Loucy (cell line): Measurements from ENCODE around the gene NTRK1.

Experiments used
- H2AFZ ChIP-seq: fragments of 200-600 bp; sonication (generic); 2 replicates; pipeline ENCODE4 v1.6.0; 2016; ENCODE audit warnings: antibody characterized with exemption, mild to moderate bottlenecking, low read length, moderate library complexity
- H3F3A ChIP-seq: fragments of 200-600 bp; 2 replicates; pipeline ENCODE4 v1.6.0; 2016; ENCODE audit warnings: antibody characterized with exemption, low read depth, mild to moderate bottlenecking
- H3K27me3 ChIP-seq: fragments of 200-600 bp; sonication (generic); 2 replicates; pipeline ENCODE4 v1.6.1; 2014; ENCODE audit warnings: low read length, mild to moderate bottlenecking; ENCODE audit not compliant: insufficient read depth, poor library complexity, severe bottlenecking
- H3K36me3 ChIP-seq: fragments of 200-600 bp; sonication (generic); 2 replicates; pipeline ENCODE4 v1.6.1; 2016; ENCODE audit warnings: low read length; ENCODE audit not compliant: insufficient read depth
- H3K4me1 ChIP-seq: fragments of 200-600 bp; sonication (generic); 2 replicates; pipeline ENCODE4 v1.5.1; 2014; ENCODE audit warnings: low read length, mild to moderate bottlenecking; ENCODE audit not compliant: insufficient read depth, poor library complexity, severe bottlenecking
- H3K4me2 ChIP-seq: fragments of 200-600 bp; sonication (generic); 2 replicates; pipeline ENCODE4 v1.6.0; 2014; ENCODE audit warnings: antibody characterized with exemption, low read length, low read depth, mild to moderate bottlenecking; ENCODE audit not compliant: poor library complexity, severe bottlenecking
- H3K4me3 ChIP-seq: fragments of 200-600 bp; sonication (generic); 2 replicates; pipeline ENCODE4 v1.5.1; 2014; ENCODE audit warnings: low read length, mild to moderate bottlenecking, mixed read lengths; ENCODE audit not compliant: poor library complexity, severe bottlenecking
- H3K79me2 ChIP-seq: fragments of 200-600 bp; sonication (generic); 2 replicates; pipeline ENCODE4 v1.6.1; 2014; ENCODE audit warnings: low read length; ENCODE audit not compliant: insufficient read depth
- H3K9ac ChIP-seq: fragments of 200-600 bp; sonication (generic); 2 replicates; pipeline ENCODE4 v1.6.0; 2014; ENCODE audit warnings: mild to moderate bottlenecking, low read depth, low read length, moderate library complexity; ENCODE audit not compliant: poor library complexity, severe bottlenecking
- H3K9me2 ChIP-seq: fragments of 200-600 bp; sonication (generic); replicated peaks from 2 replicates; pipeline ENCODE4 v1.6.1; 2016; ENCODE audit warnings: low read depth, low read length, mixed read lengths
- H3K9me3 ChIP-seq: fragments of 200-600 bp; sonication (generic); 2 replicates; pipeline ENCODE4 v1.6.1; 2014; ENCODE audit warnings: mild to moderate bottlenecking, antibody characterized with exemption, low read length, low read depth; ENCODE audit not compliant: insufficient read depth
- H4K20me1 ChIP-seq: fragments of 200-600 bp; sonication (generic); 2 replicates; pipeline ENCODE4 v1.6.0; 2014; ENCODE audit warnings: antibody characterized with exemption, low read length, mild to moderate bottlenecking; ENCODE audit not compliant: insufficient read depth, poor library complexity, severe bottlenecking
- EZH2phosphoT487 ChIP-seq: fragments of 200-600 bp; IDR thresholded peaks from 2 replicates; pipeline ENCODE4 v1.6.1; 2018; ENCODE audit warnings: antibody characterized with exemption, mild to moderate bottlenecking, moderate library complexity, borderline replicate concordance
- TF ChIP-seq, protein P1 (sequence below): fragments of 200-600 bp; sonication (generic); conservative IDR thresholded peaks from 2 replicates; pipeline ENCODE4 v1.5.1; 2014; ENCODE audit warnings: mild to moderate bottlenecking, antibody characterized with exemption, low read length

Gene NTRK1

DNA sequence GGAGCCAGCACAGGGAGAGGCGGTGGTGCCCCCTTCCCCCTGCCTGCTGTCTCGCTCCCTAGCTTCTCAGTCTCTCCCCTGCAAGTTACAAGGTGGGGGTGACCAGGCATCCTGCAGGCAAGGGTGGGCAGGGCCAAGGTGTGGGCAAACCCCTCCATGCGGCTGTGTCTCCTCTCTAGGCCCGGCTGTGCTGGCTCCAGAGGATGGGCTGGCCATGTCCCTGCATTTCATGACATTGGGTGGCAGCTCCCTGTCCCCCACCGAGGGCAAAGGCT, 14.6 kb downstream of the NTRK1 start:
- H3K4me1 ChIP-seq: no peaks in the 10 kb centered on the region
- H3K79me2 ChIP-seq: no peaks in the 10 kb centered on the region
- H3K36me3 ChIP-seq: no peaks in the 10 kb centered on the region
- H3K9me2 ChIP-seq: no peaks in the 10 kb centered on the region
- no peak overlapping the region for H2AFZ ChIP-seq
- H3K4me3 ChIP-seq: no peak overlapping the region
- H3F3A ChIP-seq: no peaks in the 10 kb centered on the region
- H3K27me3 ChIP-seq: no peaks in the 10 kb centered on the region
- TF ChIP-seq EZH2phosphoT487: no peak
- TF ChIP-seq, protein P1, sequence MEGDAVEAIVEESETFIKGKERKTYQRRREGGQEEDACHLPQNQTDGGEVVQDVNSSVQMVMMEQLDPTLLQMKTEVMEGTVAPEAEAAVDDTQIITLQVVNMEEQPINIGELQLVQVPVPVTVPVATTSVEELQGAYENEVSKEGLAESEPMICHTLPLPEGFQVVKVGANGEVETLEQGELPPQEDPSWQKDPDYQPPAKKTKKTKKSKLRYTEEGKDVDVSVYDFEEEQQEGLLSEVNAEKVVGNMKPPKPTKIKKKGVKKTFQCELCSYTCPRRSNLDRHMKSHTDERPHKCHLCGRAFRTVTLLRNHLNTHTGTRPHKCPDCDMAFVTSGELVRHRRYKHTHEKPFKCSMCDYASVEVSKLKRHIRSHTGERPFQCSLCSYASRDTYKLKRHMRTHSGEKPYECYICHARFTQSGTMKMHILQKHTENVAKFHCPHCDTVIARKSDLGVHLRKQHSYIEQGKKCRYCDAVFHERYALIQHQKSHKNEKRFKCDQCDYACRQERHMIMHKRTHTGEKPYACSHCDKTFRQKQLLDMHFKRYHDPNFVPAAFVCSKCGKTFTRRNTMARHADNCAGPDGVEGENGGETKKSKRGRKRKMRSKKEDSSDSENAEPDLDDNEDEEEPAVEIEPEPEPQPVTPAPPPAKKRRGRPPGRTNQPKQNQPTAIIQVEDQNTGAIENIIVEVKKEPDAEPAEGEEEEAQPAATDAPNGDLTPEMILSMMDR: no peak
- H4K20me1 ChIP-seq: no peaks in the 10 kb centered on the region
- no peak overlapping the region for H3K4me2 ChIP-seq
- no peak overlapping the region for H3K9ac ChIP-seq
- H3K9me3 ChIP-seq: no peaks in the 10 kb centered on the region

- Histone ChIP-seq H2AFZ (no peak overlapping the region), H3K4me2 (no peak overlapping the region), H3F3A (no peaks in the 10 kb centered on the region), H3K9ac (no peak overlapping the region), H3K36me3 (no peaks in the 10 kb centered on the region), H3K9me2 (no peaks in the 10 kb centered on the region), H3K9me3 (no peaks in the 10 kb centered on the region), H4K20me1 (no peaks in the 10 kb centered on the region), H3K79me2 (no peaks in the 10 kb centered on the region), H3K4me1 (no peaks in the 10 kb centered on the region), H3K27me3 (no peaks in the 10 kb centered on the region), H3K4me3 (no peak overlapping the region)
- TF ChIP-seq, protein P1: no peak
- no peak for TF ChIP-seq EZH2phosphoT487
Measured at GRCh38 chr1:156876281-156876680, 15.6 kb downstream of the NTRK1 start.

GRCh38 chr1:156877433-156878170, 16.9 kb downstream of the NTRK1 start:
- TF ChIP-seq EZH2phosphoT487: no peak
- TF ChIP-seq, protein P1: no peak
- H3K9ac ChIP-seq: no peak overlapping the region
- no peak overlapping the region for H2AFZ ChIP-seq
- H3K27me3 ChIP-seq: no peaks in the 10 kb centered on the region
- no peak overlapping the region for H3K4me2 ChIP-seq
- H3K36me3 ChIP-seq: no peaks in the 10 kb centered on the region
- H3K9me2 ChIP-seq: no peaks in the 10 kb centered on the region
- no peaks in the 10 kb centered on the region for H3K79me2 ChIP-seq
- H4K20me1 ChIP-seq: no peaks in the 10 kb centered on the region
- H3K4me3 ChIP-seq: no peak overlapping the region
- no peaks in the 10 kb centered on the region for H3K4me1 ChIP-seq
- no peaks in the 10 kb centered on the region for H3K9me3 ChIP-seq
- H3F3A ChIP-seq: no peaks in the 10 kb centered on the region
